ENCODE measurements around the gene EDC3.

The EDC3 gene

GRCh38 chr15:74592222-74592621 lies 103.6 kb downstream of the EDC3 start:
- Histone ChIP-seq H3K36me3 (ENCODE audit: control insufficient read depth, insufficient read depth, low read length) (peaks cover 33% of the 10 kb centered on the region), H3K27ac (ENCODE audit: low read depth, low read length) (no peak overlapping the region), H3K4me3 (ENCODE audit: low read length) (no peak overlapping the region), H3K27me3 (ENCODE audit: control insufficient read depth, insufficient read depth, low read length) (no peaks in the 10 kb centered on the region), H3K4me1 (ENCODE audit: control insufficient read depth, insufficient read depth, low read length) (no peaks in the 10 kb centered on the region), H3K9ac (ENCODE audit: low read length) (no peak overlapping the region)

- Histone ChIP-seq H3K9ac (ENCODE audit: low read length) (no peak overlapping the region), H3K27ac (ENCODE audit: low read depth, low read length) (no peak overlapping the region), H3K4me3 (ENCODE audit: low read length) (no peak overlapping the region), H3K36me3 (ENCODE audit: control insufficient read depth, insufficient read depth, low read length) (peaks cover 37% of the 10 kb centered on the region), H3K27me3 (ENCODE audit: control insufficient read depth, insufficient read depth, low read length) (no peaks in the 10 kb centered on the region), H3K4me1 (ENCODE audit: control insufficient read depth, insufficient read depth, low read length) (no peaks in the 10 kb centered on the region)
Observed at GRCh38 chr15:74589826-74590225, 106.0 kb downstream of the EDC3 start.

GRCh38 chr15:74585857-74586256 lies 110.0 kb downstream of the EDC3 start:
- Histone ChIP-seq H3K27ac (ENCODE audit: low read depth, low read length) (no peak overlapping the region), H3K36me3 (ENCODE audit: control insufficient read depth, insufficient read depth, low read length) (peaks cover 15% of the 10 kb centered on the region), H3K4me1 (ENCODE audit: control insufficient read depth, insufficient read depth, low read length) (no peaks in the 10 kb centered on the region), H3K9ac (ENCODE audit: low read length) (no peak overlapping the region), H3K27me3 (ENCODE audit: control insufficient read depth, insufficient read depth, low read length) (no peaks in the 10 kb centered on the region), H3K4me3 (ENCODE audit: low read length) (no peak overlapping the region)

- Histone ChIP-seq H3K27me3 (ENCODE audit: control insufficient read depth, insufficient read depth, low read length) (no peaks in the 10 kb centered on the region), H3K27ac (ENCODE audit: low read depth, low read length) (no peak overlapping the region), H3K4me3 (ENCODE audit: low read length) (no peak overlapping the region), H3K4me1 (ENCODE audit: control insufficient read depth, insufficient read depth, low read length) (no peaks in the 10 kb centered on the region), H3K9ac (ENCODE audit: low read length) (no peak overlapping the region), H3K36me3 (ENCODE audit: control insufficient read depth, insufficient read depth, low read length) (peaks cover 11% of the 10 kb centered on the region)
Observed at GRCh38 chr15:74585191-74585590, 110.6 kb downstream of the EDC3 start.

- Histone ChIP-seq H3K36me3 (ENCODE audit: control insufficient read depth, insufficient read depth, low read length) (peaks cover 7% of the 10 kb centered on the region), H3K27ac (ENCODE audit: low read depth, low read length) (no peak overlapping the region), H3K9ac (ENCODE audit: low read length) (no peak overlapping the region), H3K27me3 (ENCODE audit: control insufficient read depth, insufficient read depth, low read length) (no peaks in the 10 kb centered on the region), H3K4me3 (ENCODE audit: low read length) (no peak overlapping the region), H3K4me1 (ENCODE audit: control insufficient read depth, insufficient read depth, low read length) (no peaks in the 10 kb centered on the region)
Observed at GRCh38 chr15:74584779-74585178, 111.0 kb downstream of the EDC3 start.

GRCh38 chr15:74584204-74584603 lies 111.6 kb downstream of the EDC3 start:
- Histone ChIP-seq H3K9ac (ENCODE audit: low read length) (no peak overlapping the region), H3K27ac (ENCODE audit: low read depth, low read length) (no peak overlapping the region), H3K27me3 (ENCODE audit: control insufficient read depth, insufficient read depth, low read length) (no peaks in the 10 kb centered on the region), H3K4me3 (ENCODE audit: low read length) (no peak overlapping the region), H3K4me1 (ENCODE audit: control insufficient read depth, insufficient read depth, low read length) (no peaks in the 10 kb centered on the region), H3K36me3 (ENCODE audit: control insufficient read depth, insufficient read depth, low read length) (peaks cover 6% of the 10 kb centered on the region)

All from rectal smooth muscle tissue (tissue), 1 donor.